GM12872 (cell line): Measurements from ENCODE around the gene CCDC160.

Experiments
- CTCF ChIP-seq: IDR thresholded peaks from 3 replicates; pipeline ENCODE4 v1.5.1; 2011; ENCODE audit warnings: low read depth, mild to moderate bottlenecking, low read length, moderate library complexity; ENCODE audit not compliant: insufficient read depth

Gene CCDC160

GRCh38 chrX:134236626-134237614 lies at the start of gene CCDC160:
TSS of gene CCDC160 (plus strand) at chrX:134237182. CDS start at chrX:134244801, 7,619 bp downstream.
- no peak for TF ChIP-seq CTCF

- TF ChIP-seq CTCF: no peak
These were observed 45.7 kb upstream of the CCDC160 start for GRCh38 chrX:134191281-134191680.

GRCh38 chrX:134194915-134195314 lies 42.1 kb upstream of the CCDC160 start:
- TF ChIP-seq CTCF: no peak

- no peak for TF ChIP-seq CTCF
These were observed 34.4 kb upstream of the CCDC160 start for GRCh38 chrX:134202561-134202960.

- no peak for TF ChIP-seq CTCF
These were observed 30.8 kb upstream of the CCDC160 start for GRCh38 chrX:134206221-134206620.

- TF ChIP-seq CTCF: no peak
These were observed 26.5 kb upstream of the CCDC160 start for GRCh38 chrX:134210465-134210864.

GRCh38 chrX:134235236-134235635 lies 1.7 kb upstream of the CCDC160 start:
- no peak for TF ChIP-seq CTCF
